Measurements from ENCODE around the gene RPS18. TPM values are rescaled to one million over a fixed set of nuclear protein-coding genes. Genes with fewer than 3 reads are reported as not detected.
A peak's percentile ranks its signal among the peaks of the same experiment; 100 is the strongest.

The RPS18 gene
- total and polyA plus RNA-seq, 9 of the 15 experiments (the other 6 are each of a cell fraction or from before 2014, with no cell fraction given) = 5,023 to 17,516 (median 8,131) TPM

DNA sequence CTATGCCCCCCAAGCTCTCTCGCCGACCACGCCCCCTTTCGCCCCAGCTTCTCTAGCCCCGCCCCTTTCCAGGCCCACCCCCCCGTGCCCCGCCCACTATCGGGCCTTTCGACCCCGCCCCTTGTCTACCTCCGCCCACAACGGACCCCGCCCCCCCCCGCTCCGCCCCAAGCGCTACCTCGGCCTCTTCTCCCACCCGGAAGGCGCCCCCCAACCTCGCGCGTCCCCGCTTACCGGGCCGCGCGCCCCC is 45.5 kb downstream of the RPS18 start:
- peaks cover 43% of the 10 kb centered on the region for H3K36me3 ChIP-seq (ENCODE audit: control insufficient read depth, insufficient read depth, low read length)
- H3K79me2 ChIP-seq (ENCODE audit: control insufficient read depth, insufficient read depth, low read length) = peaks cover 65% of the 10 kb centered on the region
- ChIA-PET CTCF (ENCODE audit: low intra/inter-chr PET ratio) (no interaction called here), POLR2A (interaction anchor here (0.5 to 2.6 kb wide), 16 partner anchors 10 to 345 kb away, joined by 3 to 32 read pairs (median 3); partner anchors contain the start of genes B3GALT4, CUTA, HLA-DPB1 and RGL2)
- H3K27ac ChIP-seq (ENCODE audit: extremely low read depth, low read depth, low read length) = peak overlapping the region; percentile 79; the same call in 1 of the 3 replicates
- peak overlapping the region; percentile 77 for H3K4me2 ChIP-seq (ENCODE audit: insufficient read depth, low read length)
- peaks cover 3% of the 10 kb centered on the region for H3K9me1 ChIP-seq (ENCODE audit: control insufficient read depth, insufficient read depth, low read length)
- no peak overlapping the region; a peak in 1 of 4 replicates for H3K9ac ChIP-seq (ENCODE audit: insufficient read depth in 1 of 2, low read depth in 2 of 2, low read length in 2 of 2)
- WGBS (ENCODE audit: insufficient coverage, low coverage, missing lambda C conversion rate) = 0% methylated on average over 4 of the region's 27 CpGs
- in situ Hi-C loops (cut with MboI) = no loop called here
- DNase-seq (ENCODE audit: extremely low read depth in 1 of 4, low spot score in 3 of 4) (peak in 3 of 4 experiments; percentile 94 to 96 (median 95)), ATAC-seq (no peak), FAIRE-seq (no peak)
- no peaks in the 10 kb centered on the region for H3K27me3 ChIP-seq (ENCODE audit: control insufficient read depth in 2 of 2, insufficient read depth in 2 of 2, low read length in 2 of 2)
- peaks cover 6% of the 10 kb centered on the region; the same call in 1 of the 2 replicates for H4K20me1 ChIP-seq (replicated peaks; ENCODE audit: control insufficient read depth, insufficient read depth, low read length)
- BruUV-seq (replicated peaks) = no TSS peak
- no peak overlapping the region for H2AFZ ChIP-seq (ENCODE audit: low read depth, low read length)
- no peak for TF ChIP-seq POLR3G (IDR thresholded peaks at IDR 0.05; ENCODE audit: extremely low read depth, insufficient read length, insufficient replicate concordance)
- TF ChIP-seq KLF16 (IDR thresholded peaks at IDR 0.05) = no peak
- no peak for TF ChIP-seq CREB1 (IDR thresholded peaks at IDR 0.05)
- TF ChIP-seq CREB1 (CRISPR knock-in tag; IDR thresholded peaks at IDR 0.05) = no peak
- no peak for TF ChIP-seq KLF10 (CRISPR knock-in tag; IDR thresholded peaks at IDR 0.05)
- no peak for TF ChIP-seq NBN (IDR thresholded peaks at IDR 0.05; ENCODE audit: low read depth)
- peak in 1 of 2 experiments; percentile 58; a peak in 1 of 4 replicates for TF ChIP-seq SIN3A (IDR thresholded peaks at IDR 0.05; ENCODE audit: borderline replicate concordance in 2 of 2, control insufficient read depth in 1 of 2, low read depth in 2 of 2, low read length in 2 of 2)
- TF ChIP-seq, protein P1, sequence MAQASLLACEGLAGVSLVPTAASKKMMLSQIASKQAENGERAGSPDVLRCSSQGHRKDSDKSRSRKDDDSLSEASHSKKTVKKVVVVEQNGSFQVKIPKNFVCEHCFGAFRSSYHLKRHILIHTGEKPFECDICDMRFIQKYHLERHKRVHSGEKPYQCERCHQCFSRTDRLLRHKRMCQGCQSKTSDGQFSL (CRISPR knock-in tag; IDR thresholded peaks at IDR 0.05) = no peak
- TF ChIP-seq, protein P1 (tag; IDR thresholded peaks at IDR 0.05) = peak in 1 of 2 experiments; percentile 78; a peak in 1 of 4 replicates
- H3K4me3 ChIP-seq = peak overlapping the region; percentile 63
- H3K9me3 ChIP-seq (replicated peaks; ENCODE audit: control insufficient read depth, insufficient read depth, low read depth, low read length) = no peaks in the 10 kb centered on the region
- intact Hi-C loops (cut with micrococcal nuclease) = loop anchor here (1.0 kb wide), 1 partner anchor 45 kb away; the partner anchor contains the start of gene RPS18
- peaks cover 56 to 81% of the 10 kb centered on the region in 2 experiments for H3K4me1 ChIP-seq (replicated peaks in 1 of 2; ENCODE audit: control insufficient read depth in 2 of 2, insufficient read depth in 2 of 2, low read length in 2 of 2)

All from K562 (cell line).